ENCODE measurements around the gene NAE1.
"Not testable (repeated sequence)": the region's sequence is repeated elsewhere in the genome, so short reads cannot be mapped to it uniquely, and the experiment has no call there.

Gene NAE1

GRCh38 chr16:66830422-66831404 lies at the start of gene NAE1:
Gene NAE1, minus strand, starts transcription at chr16:66830976. Its CDS starts 77 bp downstream, at chr16:66830899.
- peak; percentile 90 for DNase-seq

DNA sequence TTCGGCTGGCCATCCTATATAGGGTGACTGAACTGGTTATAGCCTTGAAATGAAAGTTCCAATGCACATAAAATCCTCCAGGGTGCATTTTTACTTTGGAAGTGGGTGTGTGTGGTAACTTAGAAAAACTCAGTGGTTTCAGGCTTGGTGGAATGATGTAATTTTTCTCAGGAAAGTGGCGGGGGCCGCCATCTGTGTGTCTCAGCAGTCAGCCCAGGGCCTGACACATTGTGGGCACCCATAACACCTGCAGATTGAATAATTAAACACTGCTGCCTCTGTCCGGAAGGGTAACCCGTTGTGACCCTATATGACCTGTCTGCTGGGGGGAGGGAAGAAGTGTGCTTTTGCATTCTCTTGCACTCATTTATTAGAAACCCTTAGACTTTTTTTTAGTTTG lies 47.3 kb upstream of the NAE1 start:
- DNase-seq = no peak

- no peak for DNase-seq
Observed at GRCh38 chr16:66874079-66874775, 43.5 kb upstream of the NAE1 start.

DNA sequence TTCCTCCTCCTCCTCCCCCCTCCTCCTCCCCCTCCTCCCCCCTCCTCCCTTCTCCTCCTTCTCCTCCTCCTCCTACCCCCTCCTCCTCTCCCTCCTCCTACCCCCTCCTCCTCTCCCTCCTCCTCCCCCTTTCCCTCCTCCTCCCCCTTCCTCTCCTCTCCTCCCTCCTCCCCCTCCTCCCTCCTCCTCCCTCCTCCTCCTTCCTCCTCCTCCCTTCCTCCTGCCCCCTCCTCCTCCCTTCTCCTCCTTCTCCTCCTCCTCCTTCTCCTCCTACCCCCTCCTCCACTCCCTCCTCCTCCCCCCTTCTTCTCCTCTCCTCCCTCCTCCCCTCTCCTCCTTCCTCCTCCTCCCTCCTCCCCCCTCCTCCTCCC lies 42.9 kb upstream of the NAE1 start:
- no peak for DNase-seq

GRCh38 chr16:66872943-66873684 lies 42.3 kb upstream of the NAE1 start:
- DNase-seq = peak; percentile 79

- no peak for DNase-seq
Observed at GRCh38 chr16:66872559-66872942, 41.8 kb upstream of the NAE1 start.

DNA sequence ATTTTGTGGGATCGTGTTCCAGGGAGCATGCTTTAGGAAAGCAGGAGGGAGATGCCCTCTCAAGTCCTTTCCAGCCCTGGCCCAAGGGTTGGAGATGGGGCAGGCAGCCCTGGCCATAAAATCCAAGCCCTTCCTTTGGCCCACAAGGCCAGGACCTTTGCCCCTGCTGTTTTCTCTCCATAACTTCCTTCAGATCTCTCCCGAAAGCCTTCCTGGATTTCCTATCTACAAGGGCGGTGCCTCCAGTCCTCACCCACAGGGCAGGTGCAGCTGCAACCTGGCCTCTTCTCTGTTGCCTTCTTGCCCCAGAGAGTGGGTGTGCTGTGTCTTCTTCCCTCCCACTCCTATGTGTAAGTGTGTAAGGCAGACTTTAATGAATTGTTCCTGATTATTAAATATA lies 41.1 kb upstream of the NAE1 start:
- DNase-seq = no peak

DNA sequence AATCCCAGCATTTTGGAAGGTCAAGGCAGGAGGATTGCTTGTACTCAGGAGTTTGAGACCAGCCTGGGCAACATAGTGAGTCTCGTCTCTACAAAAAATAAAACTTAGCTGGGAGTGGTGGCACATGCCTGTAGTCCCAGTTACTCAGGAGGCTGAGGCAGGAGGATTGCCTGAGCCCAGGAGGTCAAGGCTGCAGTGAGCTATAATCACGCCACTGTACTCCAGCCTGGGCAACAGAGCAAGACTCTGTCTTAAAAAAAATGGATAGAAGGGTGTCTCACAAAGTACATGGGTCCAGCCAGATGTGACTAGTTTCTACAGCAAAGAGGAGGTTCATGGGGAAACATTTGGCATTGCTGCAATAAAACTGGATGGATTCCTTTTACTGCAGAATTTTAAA lies 40.6 kb upstream of the NAE1 start:
- not testable (repeated sequence) for DNase-seq

- no peak for DNase-seq
Observed at GRCh38 chr16:66869424-66869823, 38.6 kb upstream of the NAE1 start.

- DNase-seq = no peak
Observed at GRCh38 chr16:66863707-66864106, 32.9 kb upstream of the NAE1 start.

DNA sequence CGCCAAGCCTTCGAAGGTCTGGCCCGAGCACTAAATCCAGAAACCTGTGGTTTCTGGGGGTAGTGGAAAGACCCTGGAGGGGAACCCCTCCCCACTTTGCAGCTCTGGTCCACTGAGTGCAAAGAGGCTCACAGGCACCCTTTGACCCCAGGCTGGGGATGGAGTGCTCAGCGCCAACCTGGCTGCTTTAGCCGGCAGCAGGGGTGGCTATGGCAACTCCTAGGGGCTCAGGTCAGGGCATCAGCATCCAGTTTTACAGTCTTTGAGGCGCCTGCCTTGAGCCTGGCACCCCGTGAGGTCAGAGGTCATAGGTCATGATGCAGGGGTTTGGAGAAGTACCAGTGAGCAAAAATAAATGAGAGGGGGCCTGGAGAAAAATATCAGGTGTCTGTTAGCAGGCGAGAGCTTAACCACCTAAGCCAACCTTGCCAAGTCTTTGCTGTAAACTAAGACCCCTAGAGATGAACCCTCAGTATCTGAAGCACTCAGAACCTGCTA lies 31.3 kb upstream of the NAE1 start:
- DNase-seq = no peak

DNA sequence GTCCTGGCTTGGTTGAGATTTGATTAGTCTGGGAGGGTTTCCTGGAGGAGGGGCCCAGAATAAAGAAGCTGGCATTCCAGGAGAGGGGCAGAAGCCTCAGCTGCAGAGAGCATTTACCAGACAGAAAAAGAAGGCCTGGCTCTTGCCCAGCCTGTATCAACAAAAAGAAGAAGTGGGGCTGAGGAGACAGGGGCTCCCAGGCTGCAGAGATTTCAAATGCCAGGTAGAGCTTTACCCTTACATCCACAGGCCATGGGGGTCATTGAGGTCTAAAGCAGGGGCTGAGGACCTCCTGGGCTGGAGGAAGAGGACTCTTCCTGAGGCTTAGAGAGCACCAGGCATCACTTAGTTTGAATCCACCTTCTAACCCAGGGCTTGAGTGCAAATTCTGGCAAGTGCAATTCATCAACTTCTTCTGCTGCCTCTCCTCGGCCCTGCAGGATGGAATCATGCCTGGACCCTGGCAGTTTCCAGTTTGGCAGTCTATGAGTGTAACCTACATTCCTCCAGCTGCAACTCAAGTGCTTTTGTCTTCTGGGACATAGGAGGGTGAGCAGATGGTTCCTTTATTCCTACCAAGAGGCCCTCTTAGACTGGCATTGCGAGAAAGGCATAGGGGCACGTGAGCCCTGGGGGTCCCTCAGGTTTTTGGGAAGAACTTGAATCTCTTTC lies 28.8 kb upstream of the NAE1 start:
- DNase-seq = no peak

DNA sequence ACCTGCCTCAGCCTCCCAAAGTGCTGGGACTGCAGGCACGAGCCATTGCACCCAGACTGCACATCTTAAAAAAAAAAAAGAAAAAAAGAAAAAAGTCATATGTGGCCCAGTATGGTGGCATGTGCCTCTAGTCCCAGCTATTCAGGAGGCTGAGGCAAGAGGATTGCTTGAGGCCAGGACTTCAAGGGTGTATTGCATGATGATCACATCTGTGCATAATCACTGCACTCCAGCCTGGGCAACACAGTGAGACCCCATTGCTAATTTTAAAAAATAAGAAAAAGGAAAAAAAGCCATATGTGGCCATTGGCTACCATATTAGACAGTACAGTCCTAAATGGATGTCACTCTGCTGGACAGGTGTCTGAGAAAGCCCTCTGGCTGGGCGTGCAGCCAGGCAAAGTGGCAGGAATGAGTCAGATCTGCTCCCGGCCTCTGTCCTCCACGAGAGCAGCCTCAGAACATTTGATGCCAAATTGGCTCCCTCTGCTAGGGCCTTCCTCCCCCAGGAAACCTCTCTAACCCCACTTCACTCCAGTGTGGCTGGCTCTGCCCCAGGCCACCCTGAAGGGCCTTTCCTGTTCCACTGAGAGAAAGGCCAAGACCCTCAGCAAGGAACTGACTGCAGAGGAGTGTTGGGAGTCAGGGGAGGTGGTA lies 28.1 kb upstream of the NAE1 start:
- DNase-seq = no peak

- DNase-seq = no peak
Observed at GRCh38 chr16:66857437-66857836, 26.7 kb upstream of the NAE1 start.

GRCh38 chr16:66856801-66857200 lies 26.0 kb upstream of the NAE1 start:
- no peak for DNase-seq

DNA sequence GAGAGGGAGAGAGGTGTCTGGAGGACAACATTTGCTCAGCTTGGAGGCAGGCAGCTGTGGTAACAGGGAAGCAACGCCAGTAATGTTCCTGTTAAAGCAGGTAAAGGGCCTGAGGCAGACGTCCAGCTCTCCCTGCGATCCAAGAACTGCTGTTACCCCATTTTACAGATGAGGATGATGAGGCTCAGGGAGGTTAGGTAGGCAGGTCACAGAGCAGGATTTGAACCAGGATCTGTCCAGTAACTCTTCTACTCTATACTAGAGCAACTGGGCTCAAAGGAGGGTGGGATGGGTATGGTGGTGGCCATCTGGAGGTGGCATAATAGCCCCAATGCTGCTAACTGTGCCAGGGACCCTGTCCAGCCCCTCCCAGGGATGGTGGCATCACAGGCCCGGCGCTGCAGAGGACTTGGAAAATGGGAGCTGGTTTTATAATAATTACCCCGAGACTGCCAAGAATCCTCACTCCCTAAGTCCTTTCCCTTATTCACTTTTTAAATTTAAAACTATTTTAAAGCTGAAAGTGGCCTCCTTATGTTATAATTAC lies 25.5 kb upstream of the NAE1 start:
- DNase-seq = no peak

GRCh38 chr16:66853261-66854139 lies 22.7 kb upstream of the NAE1 start:
- DNase-seq = no peak

GRCh38 chr16:66851166-66851964 lies 20.6 kb upstream of the NAE1 start:
- no peak for DNase-seq

GRCh38 chr16:66850115-66850815 lies 19.5 kb upstream of the NAE1 start:
- no peak for DNase-seq
